A549 (cell line): ENCODE results near the gene GNA12.

Source experiments
- CTCF ChIP-seq: fragments of >200 bp; sonication (Bioruptor Twin); formaldehyde crosslinking; IDR thresholded peaks from 3 replicates; pipeline ENCODE4 v1.5.1; 2016
- PBX3 ChIP-seq: IDR thresholded peaks from 2 replicates; pipeline ENCODE4 v1.6.1; 2012
- POLR2A ChIP-seq: IDR thresholded peaks from 2 replicates; pipeline ENCODE4 v1.6.1; 2012; ENCODE audit warnings: mild to moderate bottlenecking, low read length

GRCh38 chr7:2817456-2817855, 26.7 kb downstream of the GNA12 start:
- no peak for TF ChIP-seq PBX3
- TF ChIP-seq CTCF: no peak
- no peak for TF ChIP-seq POLR2A
